Central memory CD4-positive, alpha-beta T cell (primary cell): Measurements from ENCODE around the gene TNS2.
"Not testable (repeated sequence)": the region's sequence is repeated elsewhere in the genome, so short reads cannot be mapped to it uniquely, and the experiment has no call there.

Experiments used
- DNase-seq: peaks from one replicate; pipeline ENCODE4 v3.0.0; 2022

Gene TNS2

GRCh38 chr12:53069621-53070410 lies 20.0 kb downstream of the TNS2 start:
- no peak for DNase-seq

GRCh38 chr12:53070877-53071492 lies 21.1 kb downstream of the TNS2 start:
- DNase-seq, result no peak

GRCh38 chr12:53071591-53072551 lies 22.0 kb downstream of the TNS2 start:
- DNase-seq, result no peak

- no peak for DNase-seq
Measured at GRCh38 chr12:53073881-53074280, 24.0 kb downstream of the TNS2 start.

- no peak for DNase-seq
Measured at GRCh38 chr12:53074283-53074998, 24.6 kb downstream of the TNS2 start.

GRCh38 chr12:53074999-53075370 lies 25.1 kb downstream of the TNS2 start:
- no peak for DNase-seq

GRCh38 chr12:53076461-53076860 lies 26.6 kb downstream of the TNS2 start:
- DNase-seq, result no peak

GRCh38 chr12:53077030-53077429 lies 27.2 kb downstream of the TNS2 start:
- no peak for DNase-seq

- peak; percentile 47 for DNase-seq
Measured at GRCh38 chr12:53078425-53079225, 28.8 kb downstream of the TNS2 start.

GRCh38 chr12:53079226-53080117 lies 29.6 kb downstream of the TNS2 start, which contains the start of gene SPRYD3:
Gene SPRYD3, minus strand, starts transcription at chr12:53079390. Its CDS starts 57 bp downstream, at chr12:53079333.
- DNase-seq, result peak; percentile 96

- no peak for DNase-seq
Measured at GRCh38 chr12:53082637-53083175, 32.8 kb downstream of the TNS2 start.

- DNase-seq, result no peak
Measured at GRCh38 chr12:53086361-53086760, 36.5 kb downstream of the TNS2 start.

GRCh38 chr12:53090105-53090504 lies 40.2 kb downstream of the TNS2 start:
- no peak for DNase-seq

GRCh38 chr12:53090554-53090953 lies 40.7 kb downstream of the TNS2 start:
- no peak for DNase-seq

GRCh38 chr12:53091756-53092155 lies 41.9 kb downstream of the TNS2 start:
- DNase-seq, result no peak

- DNase-seq, result no peak
Measured at GRCh38 chr12:53093777-53094393, 44.0 kb downstream of the TNS2 start.

- DNase-seq, result no peak
Measured at GRCh38 chr12:53094394-53094787, 44.5 kb downstream of the TNS2 start.

GRCh38 chr12:53094796-53095595 lies 45.1 kb downstream of the TNS2 start:
- DNase-seq, result not testable (repeated sequence)

GRCh38 chr12:53095596-53095895 lies 45.7 kb downstream of the TNS2 start:
- not testable (repeated sequence) for DNase-seq
